ENCODE measurements around the gene PI4K2B.
"Not testable (repeated sequence)": the region's sequence is repeated elsewhere in the genome, so short reads cannot be mapped to it uniquely, and the experiment has no call there.

Gene PI4K2B

GRCh38 chr4:25242195-25242594, 8.4 kb downstream of the PI4K2B start:
- DNase-seq: not testable (repeated sequence)

GRCh38 chr4:25245181-25245580, 11.3 kb downstream of the PI4K2B start:
- no peak for DNase-seq

- no peak for DNase-seq
Measured at GRCh38 chr4:25246680-25247611, 13.1 kb downstream of the PI4K2B start.

- not testable (repeated sequence) for DNase-seq
Measured at GRCh38 chr4:25248875-25249274, 15.0 kb downstream of the PI4K2B start.

GRCh38 chr4:25249494-25249893, 15.7 kb downstream of the PI4K2B start:
- DNase-seq: not testable (repeated sequence)

- DNase-seq: no peak
Measured at GRCh38 chr4:25252230-25253070, 18.6 kb downstream of the PI4K2B start.

- DNase-seq: no peak
Measured at GRCh38 chr4:25253071-25253445, 19.2 kb downstream of the PI4K2B start.

GRCh38 chr4:25253786-25254185, 20.0 kb downstream of the PI4K2B start:
- not testable (repeated sequence) for DNase-seq

GRCh38 chr4:25258980-25259578, 25.2 kb downstream of the PI4K2B start:
- no peak for DNase-seq

GRCh38 chr4:25271866-25272265, 38.0 kb downstream of the PI4K2B start:
- no peak for DNase-seq

- no peak for DNase-seq
Measured at GRCh38 chr4:25280210-25280609, 46.4 kb downstream of the PI4K2B start.

GRCh38 chr4:25283948-25284347, 50.1 kb downstream of the PI4K2B start:
- no peak for DNase-seq

- no peak for DNase-seq
Measured at GRCh38 chr4:25284466-25284865, 50.6 kb downstream of the PI4K2B start.

GRCh38 chr4:25290490-25291067, 56.7 kb downstream of the PI4K2B start:
- no peak for DNase-seq

GRCh38 chr4:25291158-25291733, 57.4 kb downstream of the PI4K2B start:
- no peak for DNase-seq

- DNase-seq: no peak
Measured at GRCh38 chr4:25297528-25298242, 63.9 kb downstream of the PI4K2B start.

- DNase-seq: no peak
Measured at GRCh38 chr4:25299476-25300203, 65.8 kb downstream of the PI4K2B start.

GRCh38 chr4:25301471-25301870, 67.6 kb downstream of the PI4K2B start:
- no peak for DNase-seq

- no peak for DNase-seq
Measured at GRCh38 chr4:25302626-25303025, 68.8 kb downstream of the PI4K2B start.

- no peak for DNase-seq
Measured at GRCh38 chr4:25303578-25303977, 69.7 kb downstream of the PI4K2B start.

Data from anterior cingulate cortex (tissue), 58 donors.